ENCODE measurements around the gene ORAI3. TPM values are rescaled to one million over a fixed set of nuclear protein-coding genes. Genes with fewer than 3 reads are reported as not detected.
A peak's percentile ranks its signal among the peaks of the same experiment; 100 is the strongest.

The ORAI3 gene
- polyA plus RNA-seq, 1 of the 3 experiments (the other 2 are of a cell fraction), result 29.0 TPM

DNA sequence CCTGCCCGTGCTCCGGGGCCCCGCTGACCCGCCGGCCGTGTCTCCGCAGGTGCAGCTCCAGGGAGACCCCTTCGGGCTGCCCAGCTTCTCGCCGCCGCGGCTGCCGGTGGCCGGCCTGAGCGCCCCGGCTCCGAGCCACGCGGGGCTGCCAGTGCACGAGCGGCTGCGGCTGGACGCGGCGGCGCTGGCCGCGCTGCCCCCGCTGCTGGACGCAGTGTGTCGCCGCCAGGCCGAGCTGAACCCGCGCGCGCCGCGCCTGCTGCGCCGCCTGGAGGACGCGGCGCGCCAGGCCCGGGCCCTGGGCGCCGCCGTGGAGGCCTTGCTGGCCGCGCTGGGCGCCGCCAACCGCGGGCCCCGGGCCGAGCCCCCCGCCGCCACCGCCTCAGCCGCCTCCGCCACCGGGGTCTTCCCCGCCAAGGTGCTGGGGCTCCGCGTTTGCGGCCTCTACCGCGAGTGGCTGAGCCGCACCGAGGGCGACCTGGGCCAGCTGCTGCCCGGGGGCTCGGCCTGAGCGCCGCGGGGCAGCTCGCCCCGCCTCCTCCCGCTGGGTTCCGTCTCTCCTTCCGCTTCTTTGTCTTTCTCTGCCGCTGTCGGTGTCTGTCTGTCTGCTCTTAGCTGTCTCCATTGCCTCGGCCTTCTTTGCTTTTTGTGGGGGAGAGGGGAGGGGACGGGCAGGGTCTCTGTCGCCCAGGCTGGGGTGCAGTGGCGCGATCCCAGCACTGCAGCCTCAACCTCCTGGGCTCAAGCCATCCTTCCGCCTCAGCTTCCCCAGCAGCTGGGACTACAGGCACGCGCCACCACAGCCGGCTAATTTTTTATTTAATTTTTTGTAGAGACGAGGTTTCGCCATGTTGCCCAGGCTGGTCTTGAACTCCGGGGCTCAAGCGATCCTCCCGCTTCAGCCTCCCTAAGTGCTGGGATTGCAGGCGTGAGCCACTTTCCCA, 46.6 kb upstream of the ORAI3 start (continued):
- TF ChIP-seq SMC3 (IDR thresholded peaks at IDR 0.05; ENCODE audit: low read depth, low read length) (peak; percentile 43), RXRA (IDR thresholded peaks at IDR 0.05; ENCODE audit: borderline replicate concordance, low read depth) (no peak), EZH2phosphoT487 (IDR thresholded peaks at IDR 0.05; ENCODE audit: borderline replicate concordance, low read depth) (no peak), TAF1 (IDR thresholded peaks at IDR 0.05; ENCODE audit: borderline replicate concordance, low read depth, low read length) (no peak)
- TF ChIP-seq, protein P1, sequence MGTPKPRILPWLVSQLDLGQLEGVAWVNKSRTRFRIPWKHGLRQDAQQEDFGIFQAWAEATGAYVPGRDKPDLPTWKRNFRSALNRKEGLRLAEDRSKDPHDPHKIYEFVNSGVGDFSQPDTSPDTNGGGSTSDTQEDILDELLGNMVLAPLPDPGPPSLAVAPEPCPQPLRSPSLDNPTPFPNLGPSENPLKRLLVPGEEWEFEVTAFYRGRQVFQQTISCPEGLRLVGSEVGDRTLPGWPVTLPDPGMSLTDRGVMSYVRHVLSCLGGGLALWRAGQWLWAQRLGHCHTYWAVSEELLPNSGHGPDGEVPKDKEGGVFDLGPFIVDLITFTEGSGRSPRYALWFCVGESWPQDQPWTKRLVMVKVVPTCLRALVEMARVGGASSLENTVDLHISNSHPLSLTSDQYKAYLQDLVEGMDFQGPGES (IDR thresholded peaks at IDR 0.05; ENCODE audit: low read depth, low read length), result no peak

DNA sequence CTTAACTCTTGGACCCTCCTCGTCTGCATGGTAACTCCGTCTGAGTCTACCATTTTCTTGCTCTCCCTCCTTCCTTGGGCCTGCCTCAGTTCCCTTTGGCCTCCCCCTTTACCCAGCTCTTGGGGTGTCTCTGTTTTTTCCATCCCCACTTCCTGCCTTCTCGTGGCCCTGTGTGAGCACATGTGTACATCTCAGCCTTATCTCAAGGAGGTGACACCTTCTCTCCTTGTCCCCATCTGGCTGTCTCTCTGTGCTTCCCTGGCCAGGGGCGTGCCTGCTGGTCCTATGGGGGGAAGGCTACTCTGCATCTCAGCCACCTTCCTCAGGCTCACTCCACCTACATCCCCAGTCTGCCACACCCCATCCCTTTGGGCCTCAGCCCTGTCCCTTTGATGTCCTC, 45.9 kb upstream of the ORAI3 start:
- WGBS (ENCODE audit: low lambda C conversion rate), result 96% methylated on average over 4 of the region's 4 CpGs
- Histone ChIP-seq H3K9me2 (no peaks in the 10 kb centered on the region), H3K9ac (no peak overlapping the region), H3K4me3 (ENCODE audit: low read depth in 2 of 2, low read length in 1 of 2) (no peak overlapping the region; a peak in 1 of 4 replicates), H4K20me1 (ENCODE audit: insufficient read depth) (no peaks in the 10 kb centered on the region), H3K4me2 (no peak overlapping the region; the same call in 1 of the 2 replicates), H2AFZ (ENCODE audit: low read depth) (no peak overlapping the region), H3K27me3 (ENCODE audit: insufficient read depth) (no peaks in the 10 kb centered on the region), H3K4me1 (ENCODE audit: control insufficient read depth in 1 of 2, insufficient read depth in 2 of 2, low read depth in 1 of 2, low read length in 1 of 2) (peaks cover 5 to 12% of the 10 kb centered on the region in 2 experiments; a peak in 2 of 4 replicates), H3K79me2 (ENCODE audit: insufficient read depth) (no peaks in the 10 kb centered on the region), H3K36me3 (replicated peaks in 1 of 2; ENCODE audit: control insufficient read depth in 1 of 2, insufficient read depth in 2 of 2, low read length in 1 of 2) (no peaks in the 10 kb centered on the region), H3F3A (replicated peaks; ENCODE audit: insufficient read depth) (peaks cover 21% of the 10 kb centered on the region), H3K27ac (ENCODE audit: low read depth in 2 of 2, low read length in 1 of 2) (peak overlapping the region; percentile 30 to 64; a peak in 3 of 4 replicates), H3K9me3 (no peaks in the 10 kb centered on the region)
- ChIA-PET CTCF (interaction anchor here (0.8 to 4.6 kb wide), 18 partner anchors 10 to 238 kb away, joined by 3 to 74 read pairs (median 4); partner anchors contain the start of gene BCL7C), POLR2A (interaction anchor here (1.0 to 1.7 kb wide), 6 partner anchors 10 to 98 kb away, joined by 3 to 8 read pairs (median 5); partner anchors contain the start of gene BCL7C)
- DNase-seq, result no peak
- TF ChIP-seq, protein P2, sequence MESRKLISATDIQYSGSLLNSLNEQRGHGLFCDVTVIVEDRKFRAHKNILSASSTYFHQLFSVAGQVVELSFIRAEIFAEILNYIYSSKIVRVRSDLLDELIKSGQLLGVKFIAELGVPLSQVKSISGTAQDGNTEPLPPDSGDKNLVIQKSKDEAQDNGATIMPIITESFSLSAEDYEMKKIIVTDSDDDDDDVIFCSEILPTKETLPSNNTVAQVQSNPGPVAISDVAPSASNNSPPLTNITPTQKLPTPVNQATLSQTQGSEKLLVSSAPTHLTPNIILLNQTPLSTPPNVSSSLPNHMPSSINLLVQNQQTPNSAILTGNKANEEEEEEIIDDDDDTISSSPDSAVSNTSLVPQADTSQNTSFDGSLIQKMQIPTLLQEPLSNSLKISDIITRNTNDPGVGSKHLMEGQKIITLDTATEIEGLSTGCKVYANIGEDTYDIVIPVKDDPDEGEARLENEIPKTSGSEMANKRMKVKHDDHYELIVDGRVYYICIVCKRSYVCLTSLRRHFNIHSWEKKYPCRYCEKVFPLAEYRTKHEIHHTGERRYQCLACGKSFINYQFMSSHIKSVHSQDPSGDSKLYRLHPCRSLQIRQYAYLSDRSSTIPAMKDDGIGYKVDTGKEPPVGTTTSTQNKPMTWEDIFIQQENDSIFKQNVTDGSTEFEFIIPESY (IDR thresholded peaks at IDR 0.05; ENCODE audit: borderline replicate concordance, low read depth), result no peak
- TF ChIP-seq RAD21 (IDR thresholded peaks at IDR 0.05; ENCODE audit: low read length), result no peak
- no peak for TF ChIP-seq TAF1 (IDR thresholded peaks at IDR 0.05; ENCODE audit: borderline replicate concordance, low read depth, low read length)
- TF ChIP-seq RFX5 (IDR thresholded peaks at IDR 0.05; ENCODE audit: low read length), result no peak
- TF ChIP-seq NFIC (IDR thresholded peaks at IDR 0.05; ENCODE audit: borderline replicate concordance), result no peak
- TF ChIP-seq JUND (IDR thresholded peaks at IDR 0.05), result no peak
- TF ChIP-seq SIN3A (IDR thresholded peaks at IDR 0.05; ENCODE audit: borderline replicate concordance, low read depth, low read length), result no peak
- TF ChIP-seq, protein P3, sequence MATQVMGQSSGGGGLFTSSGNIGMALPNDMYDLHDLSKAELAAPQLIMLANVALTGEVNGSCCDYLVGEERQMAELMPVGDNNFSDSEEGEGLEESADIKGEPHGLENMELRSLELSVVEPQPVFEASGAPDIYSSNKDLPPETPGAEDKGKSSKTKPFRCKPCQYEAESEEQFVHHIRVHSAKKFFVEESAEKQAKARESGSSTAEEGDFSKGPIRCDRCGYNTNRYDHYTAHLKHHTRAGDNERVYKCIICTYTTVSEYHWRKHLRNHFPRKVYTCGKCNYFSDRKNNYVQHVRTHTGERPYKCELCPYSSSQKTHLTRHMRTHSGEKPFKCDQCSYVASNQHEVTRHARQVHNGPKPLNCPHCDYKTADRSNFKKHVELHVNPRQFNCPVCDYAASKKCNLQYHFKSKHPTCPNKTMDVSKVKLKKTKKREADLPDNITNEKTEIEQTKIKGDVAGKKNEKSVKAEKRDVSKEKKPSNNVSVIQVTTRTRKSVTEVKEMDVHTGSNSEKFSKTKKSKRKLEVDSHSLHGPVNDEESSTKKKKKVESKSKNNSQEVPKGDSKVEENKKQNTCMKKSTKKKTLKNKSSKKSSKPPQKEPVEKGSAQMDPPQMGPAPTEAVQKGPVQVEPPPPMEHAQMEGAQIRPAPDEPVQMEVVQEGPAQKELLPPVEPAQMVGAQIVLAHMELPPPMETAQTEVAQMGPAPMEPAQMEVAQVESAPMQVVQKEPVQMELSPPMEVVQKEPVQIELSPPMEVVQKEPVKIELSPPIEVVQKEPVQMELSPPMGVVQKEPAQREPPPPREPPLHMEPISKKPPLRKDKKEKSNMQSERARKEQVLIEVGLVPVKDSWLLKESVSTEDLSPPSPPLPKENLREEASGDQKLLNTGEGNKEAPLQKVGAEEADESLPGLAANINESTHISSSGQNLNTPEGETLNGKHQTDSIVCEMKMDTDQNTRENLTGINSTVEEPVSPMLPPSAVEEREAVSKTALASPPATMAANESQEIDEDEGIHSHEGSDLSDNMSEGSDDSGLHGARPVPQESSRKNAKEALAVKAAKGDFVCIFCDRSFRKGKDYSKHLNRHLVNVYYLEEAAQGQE (IDR thresholded peaks at IDR 0.05; ENCODE audit: low read depth, low read length), result no peak
- TF ChIP-seq FOSL2 (IDR thresholded peaks at IDR 0.05; ENCODE audit: borderline replicate concordance, low read depth), result no peak
- no peak for TF ChIP-seq EZH2phosphoT487 (IDR thresholded peaks at IDR 0.05; ENCODE audit: borderline replicate concordance, low read depth)
- TF ChIP-seq RCOR1 (IDR thresholded peaks at IDR 0.05; ENCODE audit: low read length), result no peak
- TF ChIP-seq, protein P4, sequence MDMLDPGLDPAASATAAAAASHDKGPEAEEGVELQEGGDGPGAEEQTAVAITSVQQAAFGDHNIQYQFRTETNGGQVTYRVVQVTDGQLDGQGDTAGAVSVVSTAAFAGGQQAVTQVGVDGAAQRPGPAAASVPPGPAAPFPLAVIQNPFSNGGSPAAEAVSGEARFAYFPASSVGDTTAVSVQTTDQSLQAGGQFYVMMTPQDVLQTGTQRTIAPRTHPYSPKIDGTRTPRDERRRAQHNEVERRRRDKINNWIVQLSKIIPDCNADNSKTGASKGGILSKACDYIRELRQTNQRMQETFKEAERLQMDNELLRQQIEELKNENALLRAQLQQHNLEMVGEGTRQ (IDR thresholded peaks at IDR 0.05; ENCODE audit: borderline replicate concordance, low read depth, low read length), result no peak
- TF ChIP-seq EP300 (IDR thresholded peaks at IDR 0.05; ENCODE audit: borderline replicate concordance in 1 of 2, low read depth in 1 of 2, low read length in 1 of 2), result no peak
- TF ChIP-seq, protein P5, sequence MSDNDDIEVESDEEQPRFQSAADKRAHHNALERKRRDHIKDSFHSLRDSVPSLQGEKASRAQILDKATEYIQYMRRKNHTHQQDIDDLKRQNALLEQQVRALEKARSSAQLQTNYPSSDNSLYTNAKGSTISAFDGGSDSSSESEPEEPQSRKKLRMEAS (IDR thresholded peaks at IDR 0.05; ENCODE audit: low read depth), result no peak
- TF ChIP-seq FOXJ3 (CRISPR knock-in tag; IDR thresholded peaks at IDR 0.05), result no peak
- no peak for TF ChIP-seq GABPA (IDR thresholded peaks at IDR 0.05; ENCODE audit: low read depth)
- TF ChIP-seq TEAD4 (IDR thresholded peaks at IDR 0.05; ENCODE audit: borderline replicate concordance, insufficient read depth), result no peak
